K562 (cell line): ENCODE results near the gene CLSTN1. TPM values are rescaled to one million over a fixed set of nuclear protein-coding genes. Genes with fewer than 3 reads are reported as not detected.

Experiments used
- ATAC-seq: fragments of 200-7000 bp; cut with Tn5 transposase; 3 replicates; pipeline ENCODE4 v1.9.1; 2020; ENCODE audit warnings: moderate library complexity
- BruUV-seq: library from RNA; stranded (reverse); fragments of 400-500 nt; replicated peaks from 2 replicates; lab custom pipeline; 2021; lab: Mats Ljungman, UMichigan
- CTCF ChIA-PET: fragments of 300-600 bp; formaldehyde crosslinking; extraction: SDS; loops from one replicate; lab custom pipeline; 2021; ENCODE audit warnings: low intra/inter-chr PET ratio; lab: Yijun Ruan, JAX
- POLR2A ChIA-PET: fragments of 300-600, 350-650 bp; sonication (Branson Sonifier 250); formaldehyde crosslinking; extraction: SDS; loops from one replicate; lab custom pipeline; 2021; ENCODE audit warnings: antibody characterized with exemption, inconsistent platforms; lab: Yijun Ruan, JAX
- DNase-seq, 4 experiments: peaks; one replicate each; pipeline versions ENCODE4 v3.0.0 to v3.0.0-alpha.2; 2011 to 2018; ENCODE audit warnings: low spot score in 3 of 4, mixed read lengths in 3 of 4; ENCODE audit errors: extremely low read depth in 1 of 4
- FAIRE-seq: peaks from 2 replicates; lab custom pipeline; 2011; peaks lifted over from hg19 to GRCh38; lab: Jason Lieb, UNC
- H2AFZ ChIP-seq: 2 replicates; pipeline ENCODE4 v1.6.0; 2011; ENCODE audit warnings: low read depth, low read length, control low read depth, inconsistent platforms
- H3K27ac ChIP-seq: fragments of 200-600 bp; 3 replicates; pipeline ENCODE4 v1.8.0; 2011; ENCODE audit warnings: low read depth, mild to moderate bottlenecking, control low read depth, inconsistent platforms, low read length, moderate library complexity, mixed read lengths; ENCODE audit errors: extremely low read depth
- H3K27me3 ChIP-seq, 2 experiments: fragments of 300-600 bp in 1 of 2; 2 replicates in 1 of 2; 3 replicates in 1 of 2; pipeline versions ENCODE4 v1.6.0 to v1.8.0; 2011; ENCODE audit warnings: inconsistent platforms in 2 of 2, low read length in 2 of 2, mild to moderate bottlenecking in 1 of 2, mixed read lengths in 1 of 2, moderate library complexity in 1 of 2; ENCODE audit not compliant: control insufficient read depth in 2 of 2, insufficient read depth in 2 of 2
- H3K36me3 ChIP-seq: fragments of 300-600 bp; 3 replicates; pipeline ENCODE4 v1.8.0; 2011; ENCODE audit warnings: mild to moderate bottlenecking, low read length, inconsistent platforms; ENCODE audit not compliant: control insufficient read depth, insufficient read depth
- H3K4me1 ChIP-seq, 2 experiments: fragments of 200-600 bp in 1 of 2; replicated peaks in 1 of 2; 2 replicates in 1 of 2; 3 replicates in 1 of 2; pipeline versions ENCODE4 v1.5.1 to v1.8.0; 2011; ENCODE audit warnings: inconsistent platforms in 2 of 2, low read length in 2 of 2, mild to moderate bottlenecking in 1 of 2, mixed read lengths in 1 of 2, moderate library complexity in 1 of 2; ENCODE audit not compliant: control insufficient read depth in 2 of 2, insufficient read depth in 2 of 2
- H3K4me2 ChIP-seq: 2 replicates; pipeline ENCODE4 v1.6.1; 2011; ENCODE audit warnings: low read length, control low read depth, inconsistent platforms, mixed read lengths; ENCODE audit not compliant: insufficient read depth
- H3K4me3 ChIP-seq: fragments of 200-600 bp; sonication (generic), shearing (Covaris generic); 2 replicates; pipeline ENCODE4 v1.5.1; 2016; ENCODE audit warnings: control low read depth, inconsistent platforms
- H3K79me2 ChIP-seq: fragments of 200-600 bp; 3 replicates; pipeline ENCODE4 v1.8.0; 2011; ENCODE audit warnings: low read length, inconsistent platforms; ENCODE audit not compliant: control insufficient read depth, insufficient read depth
- H3K9ac ChIP-seq, 2 experiments: 2 replicates each; pipeline versions ENCODE4 v1.6.0 to v1.6.1; 2011; ENCODE audit warnings: low read depth in 2 of 2, low read length in 2 of 2, control low read depth in 1 of 2, inconsistent platforms in 1 of 2, mild to moderate bottlenecking in 1 of 2, mixed read lengths in 1 of 2; ENCODE audit not compliant: insufficient read depth in 1 of 2
- H3K9me1 ChIP-seq: one replicate; pipeline ENCODE4 v1.6.0; 2011; ENCODE audit warnings: inconsistent platforms, mild to moderate bottlenecking, low read length, moderate library complexity; ENCODE audit not compliant: control insufficient read depth, insufficient read depth
- H3K9me3 ChIP-seq: replicated peaks from 2 replicates; pipeline ENCODE4 v1.5.1; 2011; ENCODE audit warnings: low read depth, low read length, inconsistent platforms; ENCODE audit not compliant: control insufficient read depth, insufficient read depth
- H4K20me1 ChIP-seq: replicated peaks from 2 replicates; pipeline ENCODE4 v1.6.1; 2011; ENCODE audit warnings: low read length, inconsistent platforms, mixed read lengths; ENCODE audit not compliant: control insufficient read depth, insufficient read depth
- CEBPB ChIP-seq: fragments of 450-650 bp; IDR thresholded peaks from 2 replicates; pipeline ENCODE4 v1.6.1; 2016; ENCODE audit warnings: missing genetic modification characterization, missing compliant biosample characterization
- MEF2A ChIP-seq: IDR thresholded peaks from 2 replicates; pipeline ENCODE4 v1.6.1; 2011; ENCODE audit warnings: low read depth, mild to moderate bottlenecking, low read length, moderate library complexity; ENCODE audit not compliant: control insufficient read depth
- NRF1 ChIP-seq, 2 experiments: fragments of 450-650 bp; IDR thresholded peaks in 1 of 2; conservative IDR thresholded peaks in 1 of 2; 2 replicates each; pipeline ENCODE4 v1.6.1; 2014; ENCODE audit warnings: mild to moderate bottlenecking in 2 of 2
- OTX1 ChIP-seq: fragments of 450-650 bp; formaldehyde crosslinking; IDR thresholded peaks from 2 replicates; pipeline ENCODE4 v1.4.0; 2022; ENCODE audit warnings: mild to moderate bottlenecking
- SRSF3 ChIP-seq: fragments of 200-400 bp; formaldehyde crosslinking; IDR thresholded peaks from 2 replicates; pipeline ENCODE4 v1.6.1; 2016; ENCODE audit warnings: mild to moderate bottlenecking, low read length, moderate library complexity; ENCODE audit not compliant: insufficient read depth
- ZFX ChIP-seq: sonication (generic); formaldehyde crosslinking; IDR thresholded peaks from 2 replicates; pipeline ENCODE4 v1.8.0; 2022; ENCODE audit warnings: mild to moderate bottlenecking, missing genetic modification reagents, moderate library complexity
- ZNF263 ChIP-seq: sonication (generic); formaldehyde crosslinking; IDR thresholded peaks from 2 replicates; pipeline ENCODE4 v1.8.0; 2022; ENCODE audit warnings: mild to moderate bottlenecking, missing genetic modification reagents, borderline replicate concordance
- WGBS: fragments of 100-300 bp; shearing (Covaris generic); methylation state at CpG from one replicate; pipeline ENCODE4 v1.1.6; 2016; ENCODE audit warnings: low coverage, mixed read lengths; ENCODE audit not compliant: insufficient coverage; ENCODE audit errors: missing lambda C conversion rate; 5-methylcytosine and 5-hydroxymethylcytosine counted together
- in situ Hi-C: fragments of 300-500 bp; cut with MboI; formaldehyde crosslinking; loops from 4 replicates; pipeline ENCODE4 v1.15.0; 2018; ENCODE audit warnings: inconsistent platforms, mixed read lengths
- intact Hi-C: fragments of 100-400 bp; cut with micrococcal nuclease; formaldehyde crosslinking; loops from 2 replicates; pipeline ENCODE4 v1.14.2; 2022
- polyA plus RNA-seq, 8 experiments: library from polyadenylated mRNA; depleted of rRNA in 4 of 8; stranded (reverse) in 5 of 8; unstranded in 3 of 8; fragments of >200 nt; fragmentation: Nextera tagmentation in 2 of 8; fragmentation: Illumina TruSeq in 1 of 8; extraction: Ambion mirVana in 2 of 8; extraction: Trizol in 1 of 8; gene quantifications; 2 replicates each; pipeline versions ENCODE4 v1.2.1 to v1.2.3, GENCODE V29; 2011 to 2014; ENCODE audit warnings: inconsistent platforms in 1 of 8, missing spikeins in 1 of 8
- total RNA-seq, 7 experiments: library from RNA; depleted of rRNA in 6 of 7; stranded (reverse); fragments of >200 nt in 6 of 7; fragmentation: Illumina TruSeq in 2 of 7; extraction: Trizol in 2 of 7; gene quantifications; 2 replicates each; pipeline versions ENCODE4 v1.2.1 to v1.2.3, GENCODE V29; 2011 to 2021; ENCODE audit warnings: low replicate concordance in 1 of 7
- TF ChIP-seq, protein P1 (sequence below): fragments of 200-800 bp; sonication (Bioruptor generic); IDR thresholded peaks from 2 replicates; pipeline ENCODE4 v1.6.1; 2017; ENCODE audit warnings: missing genetic modification characterization, missing compliant biosample characterization
- TF ChIP-seq, protein P2 (sequence below): fragments of 450-650 bp; IDR thresholded peaks from 2 replicates; pipeline ENCODE4 v1.6.1; 2016; ENCODE audit warnings: borderline replicate concordance

CLSTN1 gene
- total and polyA plus RNA-seq, 9 of the 15 experiments (the other 6 are each of a cell fraction or from before 2014, with no cell fraction given): 1.1 to 32.5 (median 13.3) TPM

DNA sequence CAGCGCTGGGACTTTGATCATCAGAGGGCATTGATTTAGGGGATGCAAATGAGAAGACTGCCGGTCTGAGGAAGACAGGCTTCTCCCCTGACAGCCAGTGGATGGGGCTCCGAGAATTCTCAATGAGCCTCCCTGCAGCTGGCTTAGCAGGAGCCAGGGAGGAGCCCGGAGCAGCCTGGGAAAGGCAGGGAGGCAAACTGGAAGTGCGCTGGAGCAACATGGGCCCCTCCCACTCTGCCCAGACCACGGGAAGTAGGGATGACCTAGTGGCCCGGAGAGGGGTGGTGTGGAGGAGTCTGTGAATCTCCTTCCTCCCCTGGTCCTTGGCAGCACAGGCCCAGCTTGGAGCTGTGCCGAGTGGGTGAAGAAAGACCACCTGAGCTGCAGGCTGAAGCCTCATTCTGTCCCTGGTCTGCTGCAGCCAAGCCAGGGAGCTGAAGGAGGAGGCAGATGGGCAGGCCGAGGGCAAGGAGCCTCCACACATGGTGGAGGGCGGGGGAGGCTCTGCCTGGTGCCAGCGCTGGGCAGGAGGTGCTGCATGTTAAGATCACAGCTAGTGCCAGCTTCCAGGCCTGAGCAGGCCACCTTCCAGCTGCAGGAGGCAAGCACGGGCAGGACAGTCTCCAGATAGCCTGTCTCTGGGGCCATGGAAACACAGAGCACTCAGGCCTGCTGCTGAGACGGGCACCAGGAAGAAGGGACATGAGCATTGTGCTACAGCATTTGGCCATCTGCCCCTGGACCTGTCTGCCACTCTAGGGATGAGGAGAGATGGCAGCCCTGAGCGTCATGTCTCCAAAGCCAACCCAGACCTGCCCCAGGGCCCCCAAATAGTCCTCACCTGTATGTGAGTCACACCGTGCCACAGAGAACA is 12.2 kb upstream of the CLSTN1 start:
- H3K4me3 ChIP-seq: no peak overlapping the region

More for the DNA sequence above, 12.2 kb upstream of the CLSTN1 start:
- Histone ChIP-seq H3K79me2 (no peaks in the 10 kb centered on the region), H3K4me2 (no peak overlapping the region), H3K9me3 (no peaks in the 10 kb centered on the region), H3K9me1 (no peaks in the 10 kb centered on the region), H3K9ac (peak overlapping the region in 1 of 2 experiments; percentile 43; a peak in 1 of 4 replicates), H2AFZ (no peak overlapping the region), H3K4me1 (peaks cover 0 to 10% of the 10 kb centered on the region in 2 experiments; a peak in 1 of 5 replicates), H3K36me3 (no peaks in the 10 kb centered on the region), H3K27ac (no peak overlapping the region), H3K27me3 (peaks cover 46 to 73% of the 10 kb centered on the region in 2 experiments), H4K20me1 (peaks cover 3% of the 10 kb centered on the region; the same call in 1 of the 2 replicates)
- ChIA-PET CTCF (no interaction called here), POLR2A (interaction anchor here (0.6 to 1.8 kb wide), 5 partner anchors 9 to 1518 kb away, joined by 3 to 6 read pairs (median 3); no protein-coding TSS in a partner anchor)
- intact Hi-C loops: no loop called here
- DNase-seq: peak in 2 of 4 experiments; percentile 12 to 31
- no TSS peak for BruUV-seq
- WGBS: 5% methylated on average over 15 of the region's 15 CpGs
- in situ Hi-C loops: no loop called here
- peak; percentile 20; the same call in 2 of the 3 replicates for ATAC-seq
- TF ChIP-seq CEBPB (tag) (no peak), ZNF263 (peak; percentile 96), SRSF3 (no peak), ZFX (CRISPR knock-in tag) (no peak), OTX1 (CRISPR knock-in tag) (no peak), NRF1 (conservative IDR thresholded peaks at IDR 0.05 in 1 of 2, IDR thresholded peaks at IDR 0.05 in 1 of 2) (peak; percentile 48 to 52), MEF2A (no peak)
- TF ChIP-seq, protein P1, sequence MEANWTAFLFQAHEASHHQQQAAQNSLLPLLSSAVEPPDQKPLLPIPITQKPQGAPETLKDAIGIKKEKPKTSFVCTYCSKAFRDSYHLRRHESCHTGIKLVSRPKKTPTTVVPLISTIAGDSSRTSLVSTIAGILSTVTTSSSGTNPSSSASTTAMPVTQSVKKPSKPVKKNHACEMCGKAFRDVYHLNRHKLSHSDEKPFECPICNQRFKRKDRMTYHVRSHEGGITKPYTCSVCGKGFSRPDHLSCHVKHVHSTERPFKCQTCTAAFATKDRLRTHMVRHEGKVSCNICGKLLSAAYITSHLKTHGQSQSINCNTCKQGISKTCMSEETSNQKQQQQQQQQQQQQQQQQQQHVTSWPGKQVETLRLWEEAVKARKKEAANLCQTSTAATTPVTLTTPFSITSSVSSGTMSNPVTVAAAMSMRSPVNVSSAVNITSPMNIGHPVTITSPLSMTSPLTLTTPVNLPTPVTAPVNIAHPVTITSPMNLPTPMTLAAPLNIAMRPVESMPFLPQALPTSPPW (CRISPR knock-in tag): peak; percentile 15; the same call in 1 of the 2 replicates
- TF ChIP-seq, protein P2, sequence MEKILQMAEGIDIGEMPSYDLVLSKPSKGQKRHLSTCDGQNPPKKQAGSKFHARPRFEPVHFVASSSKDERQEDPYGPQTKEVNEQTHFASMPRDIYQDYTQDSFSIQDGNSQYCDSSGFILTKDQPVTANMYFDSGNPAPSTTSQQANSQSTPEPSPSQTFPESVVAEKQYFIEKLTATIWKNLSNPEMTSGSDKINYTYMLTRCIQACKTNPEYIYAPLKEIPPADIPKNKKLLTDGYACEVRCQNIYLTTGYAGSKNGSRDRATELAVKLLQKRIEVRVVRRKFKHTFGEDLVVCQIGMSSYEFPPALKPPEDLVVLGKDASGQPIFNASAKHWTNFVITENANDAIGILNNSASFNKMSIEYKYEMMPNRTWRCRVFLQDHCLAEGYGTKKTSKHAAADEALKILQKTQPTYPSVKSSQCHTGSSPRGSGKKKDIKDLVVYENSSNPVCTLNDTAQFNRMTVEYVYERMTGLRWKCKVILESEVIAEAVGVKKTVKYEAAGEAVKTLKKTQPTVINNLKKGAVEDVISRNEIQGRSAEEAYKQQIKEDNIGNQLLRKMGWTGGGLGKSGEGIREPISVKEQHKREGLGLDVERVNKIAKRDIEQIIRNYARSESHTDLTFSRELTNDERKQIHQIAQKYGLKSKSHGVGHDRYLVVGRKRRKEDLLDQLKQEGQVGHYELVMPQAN: no peak
- no peak for FAIRE-seq
